ENCODE data around the gene HUNK.

Gene HUNK

DNA sequence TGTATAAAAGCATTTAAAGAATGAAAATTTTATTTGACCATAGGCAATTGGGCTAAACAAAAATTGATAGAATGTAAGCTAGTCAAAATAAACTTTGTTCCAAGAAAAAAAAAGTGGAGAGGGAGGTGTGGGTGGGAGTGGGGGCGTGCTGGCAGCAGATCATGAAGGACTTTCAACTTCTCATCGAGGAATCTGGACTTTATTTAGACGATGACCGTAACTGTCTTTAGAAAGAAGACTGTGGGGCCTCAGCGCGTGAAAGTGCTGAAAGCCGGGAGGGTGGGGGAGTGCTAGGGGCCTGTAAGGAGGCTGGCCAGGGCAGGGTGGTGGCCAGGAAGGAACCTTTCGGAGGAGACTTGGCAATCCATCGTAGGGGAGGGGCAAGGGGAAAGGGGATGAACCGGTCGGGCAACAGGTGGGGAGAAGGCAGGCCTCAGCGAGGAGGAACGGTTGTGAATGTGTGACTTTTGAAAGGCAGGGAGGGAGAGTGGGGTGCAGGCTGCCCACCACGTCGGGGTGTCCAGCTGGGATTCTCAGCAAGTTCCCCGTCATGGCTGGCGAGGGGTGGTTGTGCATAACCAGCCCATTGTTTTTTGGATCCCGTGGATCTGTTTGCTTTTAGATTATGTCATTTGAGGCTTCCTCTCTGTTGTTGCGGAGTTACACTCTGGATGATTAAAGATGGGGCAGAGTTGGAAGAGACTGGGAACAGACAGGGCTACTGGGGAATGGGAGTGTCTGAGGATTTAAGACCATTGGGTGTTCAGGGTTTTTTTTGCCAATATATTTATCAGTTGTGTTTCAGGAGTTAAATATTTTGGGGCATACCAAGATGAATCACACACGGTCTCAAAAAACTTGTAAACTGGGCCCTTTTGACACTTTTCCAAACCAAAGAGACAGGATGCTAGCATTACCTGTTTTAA is 35.5 kb downstream of the HUNK start:
- Histone ChIP-seq H3K4me3 (ENCODE audit: low read length) (peak overlapping the region; percentile 42), H2AFZ (ENCODE audit: low read depth, low read length) (peak overlapping the region; percentile 59), H3K36me3 (ENCODE audit: insufficient read depth, low read length) (no peaks in the 10 kb centered on the region), H3K9me3 (ENCODE audit: low read length) (peaks cover 8% of the 10 kb centered on the region), H3K27me3 (ENCODE audit: insufficient read depth, low read length) (no peaks in the 10 kb centered on the region), H3K4me1 (ENCODE audit: insufficient read depth, low read length) (peaks cover 25% of the 10 kb centered on the region)

DNA sequence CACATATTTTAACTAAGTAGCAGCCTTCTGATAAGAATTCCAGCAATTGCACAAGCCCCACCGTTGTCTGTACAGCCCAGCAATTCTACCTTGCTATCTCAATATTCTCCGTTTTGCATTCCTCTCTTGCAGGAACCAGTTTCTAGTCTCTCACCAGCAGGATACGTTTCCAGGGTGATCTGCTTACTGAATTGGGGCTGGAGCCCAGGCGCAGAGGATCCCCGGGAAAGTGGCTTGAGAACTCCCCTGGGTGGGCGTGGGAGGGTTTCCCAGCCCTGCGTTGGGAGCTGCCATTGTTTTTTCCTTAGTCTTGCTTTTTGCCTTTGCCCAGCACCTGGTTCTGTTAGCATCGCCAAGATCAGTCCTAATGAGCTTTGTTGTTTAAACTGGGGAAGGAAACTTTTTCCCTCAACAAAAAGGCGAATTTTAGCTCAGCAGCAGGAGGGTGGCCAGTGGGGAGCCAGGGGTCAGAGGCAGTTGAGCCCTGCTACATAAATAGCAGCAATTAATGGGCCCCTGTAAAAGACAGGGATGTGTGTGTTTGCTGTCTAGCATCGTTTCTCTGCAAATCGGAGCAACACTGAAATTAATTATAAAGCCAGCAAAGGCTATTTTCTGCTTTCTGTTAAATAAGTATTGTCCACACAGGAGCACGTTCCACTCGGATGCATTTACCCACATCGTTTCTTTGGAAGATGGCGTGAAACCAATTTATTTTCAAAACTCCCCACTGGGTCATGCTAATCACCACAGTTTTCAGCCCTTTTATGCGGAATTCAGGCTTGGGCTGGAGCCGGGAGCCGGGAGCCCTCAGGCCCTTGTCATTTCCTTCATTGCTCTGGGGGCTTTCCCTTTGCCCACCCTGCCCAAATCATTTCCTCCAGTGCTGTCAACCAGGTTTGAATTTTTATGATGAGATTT is 36.6 kb downstream of the HUNK start:
- Histone ChIP-seq H3K27me3 (ENCODE audit: insufficient read depth, low read length) (no peaks in the 10 kb centered on the region), H2AFZ (ENCODE audit: low read depth, low read length) (peak overlapping the region; percentile 59), H3K4me1 (ENCODE audit: insufficient read depth, low read length) (peaks cover 25% of the 10 kb centered on the region), H3K36me3 (ENCODE audit: insufficient read depth, low read length) (no peaks in the 10 kb centered on the region), H3K9me3 (ENCODE audit: low read length) (peaks cover 8% of the 10 kb centered on the region), H3K4me3 (ENCODE audit: low read length) (peak overlapping the region; percentile 42)

DNA sequence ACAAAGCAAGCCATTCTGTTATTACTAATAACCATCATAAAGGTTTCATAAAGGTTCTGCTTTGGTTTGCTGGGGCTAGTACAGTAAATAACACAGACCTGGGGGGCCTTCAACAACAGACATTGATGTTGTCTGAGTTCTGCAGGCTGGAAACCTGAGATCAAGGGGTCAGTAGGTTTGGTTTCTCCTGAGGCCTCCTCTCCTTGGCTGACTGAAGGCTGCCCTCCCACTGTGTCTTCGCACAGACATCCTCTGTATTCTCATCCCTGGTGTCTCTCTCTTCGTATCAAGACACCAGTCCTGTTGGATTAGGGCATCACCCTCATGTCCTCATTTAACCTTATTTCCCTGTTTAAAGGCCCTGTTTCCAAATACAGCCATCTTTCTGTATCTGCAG is 37.3 kb downstream of the HUNK start:
- peaks cover 8% of the 10 kb centered on the region for H3K9me3 ChIP-seq (ENCODE audit: low read length)
- peaks cover 25% of the 10 kb centered on the region for H3K4me1 ChIP-seq (ENCODE audit: insufficient read depth, low read length)
- peak overlapping the region; percentile 59 for H2AFZ ChIP-seq (ENCODE audit: low read depth, low read length)
- H3K36me3 ChIP-seq (ENCODE audit: insufficient read depth, low read length): no peaks in the 10 kb centered on the region
- no peaks in the 10 kb centered on the region for H3K27me3 ChIP-seq (ENCODE audit: insufficient read depth, low read length)
- peak overlapping the region; percentile 42 for H3K4me3 ChIP-seq (ENCODE audit: low read length)

DNA sequence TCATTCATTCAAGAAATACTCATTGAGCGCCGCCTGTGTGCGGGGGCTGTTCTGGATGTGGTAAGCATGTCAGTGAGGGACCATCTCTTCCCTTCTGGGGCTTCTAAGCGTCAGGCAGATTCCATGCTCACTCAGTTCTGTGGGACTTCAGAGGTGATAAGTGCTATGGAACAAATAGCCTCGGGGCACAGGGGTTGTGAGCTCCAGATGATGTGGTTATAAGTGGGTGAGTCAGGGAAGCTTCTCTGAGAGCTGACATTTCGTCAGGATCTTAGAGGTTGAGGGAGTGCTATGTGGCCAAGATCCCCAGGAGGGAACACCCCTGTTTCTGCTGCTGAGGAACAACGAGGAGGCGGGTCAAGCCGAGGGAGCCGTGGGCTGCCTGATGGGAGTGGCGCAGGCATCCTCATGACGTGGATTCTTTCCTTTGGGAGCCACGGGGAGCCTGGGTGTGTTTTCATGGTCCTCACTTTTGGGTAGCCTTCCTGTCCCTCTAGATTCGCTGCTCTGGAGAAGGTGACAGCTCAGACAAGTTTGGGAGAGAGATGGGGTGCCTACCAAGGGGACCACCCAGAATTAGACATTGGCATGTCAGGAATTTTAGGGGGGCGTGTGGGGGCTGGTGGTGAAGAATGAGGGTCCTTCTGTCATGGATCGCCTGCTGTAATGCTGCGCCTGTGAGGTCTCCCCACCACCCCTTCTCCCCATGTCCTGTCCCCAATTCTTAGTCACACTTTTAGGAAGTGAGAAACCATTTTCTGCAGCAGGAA is 38.5 kb downstream of the HUNK start:
- Histone ChIP-seq H2AFZ (ENCODE audit: low read depth, low read length) (no peak overlapping the region), H3K4me3 (ENCODE audit: low read length) (no peak overlapping the region), H3K36me3 (ENCODE audit: insufficient read depth, low read length) (no peaks in the 10 kb centered on the region), H3K9me3 (ENCODE audit: low read length) (peaks cover 8% of the 10 kb centered on the region), H3K4me1 (ENCODE audit: insufficient read depth, low read length) (peaks cover 25% of the 10 kb centered on the region), H3K27me3 (ENCODE audit: insufficient read depth, low read length) (no peaks in the 10 kb centered on the region)

DNA sequence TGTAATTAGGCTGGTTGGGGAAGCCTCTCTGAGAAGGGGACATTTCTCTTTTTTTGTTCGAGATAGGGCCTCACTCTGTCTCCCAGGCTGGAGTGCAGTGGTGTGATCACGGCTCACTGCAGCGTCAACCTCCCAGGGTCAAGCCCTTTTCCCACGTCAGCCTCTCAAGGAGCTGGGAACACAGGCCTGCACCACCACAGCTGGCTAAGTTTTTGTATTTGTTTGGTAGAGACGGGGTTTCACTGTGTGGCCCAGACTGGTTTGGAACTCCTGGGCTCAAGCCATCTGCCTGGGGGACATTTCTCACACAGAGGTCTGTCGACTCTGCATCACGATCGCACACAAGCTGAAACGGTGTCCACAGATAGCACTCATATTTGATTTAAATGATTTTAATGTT is 39.7 kb downstream of the HUNK start:
- no peaks in the 10 kb centered on the region for H3K36me3 ChIP-seq (ENCODE audit: insufficient read depth, low read length)
- peaks cover 9% of the 10 kb centered on the region for H3K9me3 ChIP-seq (ENCODE audit: low read length)
- no peak overlapping the region for H2AFZ ChIP-seq (ENCODE audit: low read depth, low read length)
- H3K27me3 ChIP-seq (ENCODE audit: insufficient read depth, low read length): no peaks in the 10 kb centered on the region
- H3K4me1 ChIP-seq (ENCODE audit: insufficient read depth, low read length): peaks cover 25% of the 10 kb centered on the region
- H3K4me3 ChIP-seq (ENCODE audit: low read length): no peak overlapping the region

DNA sequence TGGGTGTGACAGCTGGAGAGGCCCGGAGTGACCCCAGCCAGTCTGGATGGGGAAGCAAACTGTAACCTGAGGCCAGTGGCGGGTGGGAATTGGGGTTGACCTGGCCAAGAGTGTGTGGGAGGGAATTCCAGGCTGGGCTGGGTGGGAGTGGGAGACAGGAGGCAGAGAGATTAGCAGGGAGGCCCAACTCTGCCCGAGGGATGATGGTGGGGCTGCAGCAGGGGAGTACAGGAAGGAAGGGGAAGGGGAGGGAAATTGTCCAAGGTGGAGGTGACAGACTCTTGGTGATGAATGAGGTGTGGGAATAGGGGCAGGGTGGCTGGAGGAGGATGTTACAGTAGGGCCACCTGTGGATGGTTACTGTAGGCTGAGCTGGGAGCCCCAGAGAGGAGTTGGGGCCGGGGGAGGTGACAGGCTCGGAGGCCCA is 40.4 kb downstream of the HUNK start:
- Histone ChIP-seq H3K36me3 (ENCODE audit: insufficient read depth, low read length) (no peaks in the 10 kb centered on the region), H3K9me3 (ENCODE audit: low read length) (peaks cover 9% of the 10 kb centered on the region), H2AFZ (ENCODE audit: low read depth, low read length) (no peak overlapping the region), H3K4me1 (ENCODE audit: insufficient read depth, low read length) (peaks cover 21% of the 10 kb centered on the region), H3K27me3 (ENCODE audit: insufficient read depth, low read length) (no peaks in the 10 kb centered on the region), H3K4me3 (ENCODE audit: low read length) (no peak overlapping the region)

DNA sequence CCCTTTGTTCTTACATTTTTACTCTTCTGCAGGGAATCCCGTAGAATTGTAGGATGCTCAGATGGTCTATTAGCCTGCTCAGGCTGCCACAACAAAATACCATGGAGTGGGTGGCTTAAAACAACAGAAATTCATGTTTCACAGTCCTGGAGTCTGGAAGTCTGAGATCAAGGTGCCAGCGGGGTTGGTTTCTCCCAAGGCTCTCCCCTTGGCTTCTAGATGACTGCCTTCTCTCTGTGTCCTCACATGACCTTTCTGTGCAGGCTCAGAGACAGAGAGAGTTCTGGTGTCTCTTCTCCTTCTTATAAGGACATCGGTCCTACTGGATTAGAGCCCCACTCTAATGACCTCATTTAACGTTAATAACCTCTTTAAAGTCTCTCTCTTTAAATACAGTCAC is 41.7 kb downstream of the HUNK start:
- Histone ChIP-seq H3K4me1 (ENCODE audit: insufficient read depth, low read length) (peaks cover 9% of the 10 kb centered on the region), H3K36me3 (ENCODE audit: insufficient read depth, low read length) (no peaks in the 10 kb centered on the region), H3K9me3 (ENCODE audit: low read length) (peaks cover 9% of the 10 kb centered on the region), H3K4me3 (ENCODE audit: low read length) (no peak overlapping the region), H2AFZ (ENCODE audit: low read depth, low read length) (no peak overlapping the region), H3K27me3 (ENCODE audit: insufficient read depth, low read length) (no peaks in the 10 kb centered on the region)

DNA sequence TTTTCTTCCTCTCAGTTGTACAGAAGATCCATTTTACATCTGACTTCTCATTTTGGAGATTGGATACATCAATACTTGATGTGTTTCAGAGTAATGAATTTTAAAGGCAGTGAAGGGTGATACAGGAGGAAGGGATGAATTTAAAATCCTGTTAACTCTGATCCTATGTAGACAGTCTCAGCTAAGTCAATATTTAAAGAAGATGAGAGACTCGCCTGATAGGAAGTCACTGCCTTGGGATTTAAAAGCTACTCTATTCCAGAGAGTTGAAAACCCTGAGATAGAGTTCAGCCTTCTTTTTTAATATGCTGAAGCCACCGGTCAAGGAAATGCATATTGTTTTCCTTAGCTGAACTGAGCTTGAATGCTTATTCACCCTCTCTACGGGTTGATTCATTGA is 42.7 kb downstream of the HUNK start:
- Histone ChIP-seq H3K27me3 (ENCODE audit: insufficient read depth, low read length) (no peaks in the 10 kb centered on the region), H3K36me3 (ENCODE audit: insufficient read depth, low read length) (no peaks in the 10 kb centered on the region), H3K4me1 (ENCODE audit: insufficient read depth, low read length) (no peaks in the 10 kb centered on the region), H3K4me3 (ENCODE audit: low read length) (no peak overlapping the region), H2AFZ (ENCODE audit: low read depth, low read length) (no peak overlapping the region), H3K9me3 (ENCODE audit: low read length) (peaks cover 9% of the 10 kb centered on the region)

DNA sequence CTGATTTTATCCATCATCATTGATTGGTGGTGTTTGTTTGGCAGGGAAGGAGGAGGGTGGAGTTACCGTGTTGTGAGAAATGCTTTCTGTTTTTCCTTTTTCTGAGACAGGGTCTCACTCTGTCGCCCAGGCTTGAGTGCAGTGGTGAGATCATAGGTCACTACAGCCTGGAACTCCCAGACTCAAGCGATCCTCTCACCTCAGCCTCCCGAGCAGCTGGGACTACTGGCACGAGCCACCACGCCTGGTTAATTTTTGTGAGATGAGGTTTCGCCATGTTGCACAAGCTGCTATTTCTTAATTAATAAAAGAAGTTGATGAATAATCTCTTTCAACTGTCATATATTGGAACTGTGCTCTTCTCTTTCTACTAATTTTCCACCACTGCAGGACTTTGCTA is 44.3 kb downstream of the HUNK start:
- Histone ChIP-seq H3K4me1 (ENCODE audit: insufficient read depth, low read length) (no peaks in the 10 kb centered on the region), H3K27me3 (ENCODE audit: insufficient read depth, low read length) (no peaks in the 10 kb centered on the region), H3K36me3 (ENCODE audit: insufficient read depth, low read length) (no peaks in the 10 kb centered on the region), H2AFZ (ENCODE audit: low read depth, low read length) (no peak overlapping the region), H3K4me3 (ENCODE audit: low read length) (no peak overlapping the region), H3K9me3 (ENCODE audit: low read length) (peaks cover 1% of the 10 kb centered on the region)

DNA sequence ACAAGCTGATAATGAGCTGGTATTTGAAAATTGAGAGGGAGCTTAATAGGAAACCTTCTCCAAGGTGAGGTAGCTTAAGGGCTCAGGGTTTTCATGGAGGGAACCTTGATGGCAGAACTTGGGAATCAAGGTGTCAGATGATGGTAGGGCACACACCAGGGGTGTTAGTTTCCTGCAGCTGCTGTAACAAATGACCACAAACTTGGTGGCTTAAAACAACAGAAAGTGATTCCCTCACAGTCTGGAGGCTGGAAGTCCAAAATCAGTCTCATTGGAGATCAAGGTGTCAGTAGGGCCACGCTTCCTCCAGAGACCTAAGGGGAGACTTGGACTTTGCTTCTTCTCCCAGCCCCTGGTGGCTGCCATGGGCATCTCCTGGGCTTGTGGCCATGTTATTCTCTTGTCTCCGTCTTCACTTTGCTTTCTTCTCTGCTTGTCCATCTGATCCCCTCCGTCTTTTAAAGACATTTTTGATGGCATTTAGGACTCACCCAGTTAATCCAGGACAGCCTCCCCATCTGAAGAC is 45.5 kb downstream of the HUNK start:
- peaks cover 1% of the 10 kb centered on the region for H3K9me3 ChIP-seq (ENCODE audit: low read length)
- no peaks in the 10 kb centered on the region for H3K4me1 ChIP-seq (ENCODE audit: insufficient read depth, low read length)
- H3K27me3 ChIP-seq (ENCODE audit: insufficient read depth, low read length): no peaks in the 10 kb centered on the region
- H3K36me3 ChIP-seq (ENCODE audit: insufficient read depth, low read length): no peaks in the 10 kb centered on the region
- no peak overlapping the region for H2AFZ ChIP-seq (ENCODE audit: low read depth, low read length)
- H3K4me3 ChIP-seq (ENCODE audit: low read length): no peak overlapping the region

DNA sequence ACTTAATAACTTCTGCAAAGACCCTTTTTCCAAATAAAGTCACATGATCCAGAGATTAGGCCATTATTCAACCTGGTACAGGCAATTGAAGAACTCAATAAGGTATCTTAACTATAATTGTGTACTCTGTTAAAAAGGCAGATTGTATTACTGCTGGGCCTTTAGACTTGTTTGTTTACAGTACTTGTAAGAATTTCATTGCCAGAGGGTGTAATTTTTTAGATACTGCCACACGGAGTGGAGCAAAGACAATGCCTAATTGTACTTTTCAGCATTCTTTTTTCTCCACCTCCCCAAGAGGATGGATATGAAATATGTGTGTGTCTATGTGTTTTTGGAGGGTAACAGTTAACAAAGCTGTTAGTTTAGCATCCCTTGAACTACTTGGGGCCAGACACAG is 47.5 kb downstream of the HUNK start:
- Histone ChIP-seq H3K4me3 (ENCODE audit: low read length) (no peak overlapping the region), H3K27me3 (ENCODE audit: insufficient read depth, low read length) (no peaks in the 10 kb centered on the region), H3K36me3 (ENCODE audit: insufficient read depth, low read length) (peaks cover 9% of the 10 kb centered on the region), H2AFZ (ENCODE audit: low read depth, low read length) (no peak overlapping the region), H3K9me3 (ENCODE audit: low read length) (peaks cover 4% of the 10 kb centered on the region), H3K4me1 (ENCODE audit: insufficient read depth, low read length) (no peaks in the 10 kb centered on the region)

DNA sequence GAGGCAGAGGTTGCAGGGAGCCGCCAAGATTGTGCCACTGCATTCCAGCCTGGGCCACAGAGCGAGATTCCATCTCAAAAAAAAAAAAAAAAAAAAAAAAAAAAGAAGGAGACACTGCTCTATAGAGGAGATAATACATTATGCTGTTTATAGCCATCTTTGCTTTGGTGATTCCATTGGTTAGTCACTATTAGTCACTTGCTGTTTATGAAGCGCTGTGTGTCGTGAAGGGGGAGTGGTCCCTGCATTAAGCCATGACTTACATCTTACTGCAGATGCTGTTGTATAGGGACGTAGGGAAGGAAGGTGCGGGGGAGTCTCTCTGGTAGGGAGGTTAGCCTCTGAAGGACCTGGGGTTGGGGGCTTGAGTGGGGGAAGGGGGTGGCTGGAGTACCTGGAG is 48.3 kb downstream of the HUNK start:
- Histone ChIP-seq H3K36me3 (ENCODE audit: insufficient read depth, low read length) (peaks cover 15% of the 10 kb centered on the region), H3K4me1 (ENCODE audit: insufficient read depth, low read length) (no peaks in the 10 kb centered on the region), H3K4me3 (ENCODE audit: low read length) (no peak overlapping the region), H3K9me3 (ENCODE audit: low read length) (peaks cover 4% of the 10 kb centered on the region), H2AFZ (ENCODE audit: low read depth, low read length) (no peak overlapping the region), H3K27me3 (ENCODE audit: insufficient read depth, low read length) (no peaks in the 10 kb centered on the region)
